ENCODE data around the gene HIGD1C.

- TF ChIP-seq YY1 (IDR thresholded peaks at IDR 0.05) (no peak), CTCF (IDR thresholded peaks at IDR 0.05; ENCODE audit: low read depth, low read length, missing input control) (no peak), ATF3 (IDR thresholded peaks at IDR 0.05) (no peak), REST (IDR thresholded peaks at IDR 0.05) (no peak), SP1 (IDR thresholded peaks at IDR 0.05) (no peak), GABPA (IDR thresholded peaks at IDR 0.05 in 1 of 2, conservative IDR thresholded peaks at IDR 0.05 in 1 of 2) (no peak), RAD21 (IDR thresholded peaks at IDR 0.05) (no peak), ZBTB33 (IDR thresholded peaks at IDR 0.05) (no peak), TAF1 (conservative IDR thresholded peaks at IDR 0.05) (no peak), HNF4G (IDR thresholded peaks at IDR 0.05) (no peak), MAX (IDR thresholded peaks at IDR 0.05) (no peak), FOXA1 (IDR thresholded peaks at IDR 0.05) (no peak), RXRA (IDR thresholded peaks at IDR 0.05) (no peak), NR2F2 (IDR thresholded peaks at IDR 0.05) (no peak)
Observed at GRCh38 chr12:50999093-50999492, 46.7 kb downstream of the HIGD1C start.
